Glomerular visceral epithelial cell (primary cell): ENCODE results near the gene TEKT1.

ENCODE experiments used
- DNase-seq: peaks from one replicate; pipeline ENCODE4 v3.0.0-alpha.2; 2016; ENCODE audit errors: extremely low spot score

TEKT1 gene

DNA sequence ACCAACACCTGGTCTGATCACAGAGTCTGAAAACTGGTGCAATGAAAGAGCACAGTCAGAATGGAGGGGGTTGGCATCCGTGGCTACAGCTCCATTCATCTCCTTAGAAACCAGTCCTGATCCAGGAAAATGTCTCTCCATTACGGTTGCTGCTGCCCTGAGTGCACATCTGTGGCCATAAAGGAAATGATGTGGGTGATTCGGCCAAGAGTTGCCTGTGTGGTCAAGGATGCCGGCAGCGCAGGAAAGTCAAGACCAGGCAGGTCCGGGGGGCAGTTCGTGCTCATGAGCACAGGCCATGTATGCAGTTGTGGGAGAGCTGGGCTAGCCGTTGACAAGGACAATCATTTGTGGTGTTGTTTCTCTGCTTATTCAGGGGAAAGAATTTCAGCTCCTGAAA is 69.8 kb downstream of the TEKT1 start:
- DNase-seq = no peak

- no peak for DNase-seq
Measured at GRCh38 chr17:6757747-6758146, 73.8 kb downstream of the TEKT1 start.

- DNase-seq = no peak
Measured at GRCh38 chr17:6756425-6757031, 75.0 kb downstream of the TEKT1 start.

DNA sequence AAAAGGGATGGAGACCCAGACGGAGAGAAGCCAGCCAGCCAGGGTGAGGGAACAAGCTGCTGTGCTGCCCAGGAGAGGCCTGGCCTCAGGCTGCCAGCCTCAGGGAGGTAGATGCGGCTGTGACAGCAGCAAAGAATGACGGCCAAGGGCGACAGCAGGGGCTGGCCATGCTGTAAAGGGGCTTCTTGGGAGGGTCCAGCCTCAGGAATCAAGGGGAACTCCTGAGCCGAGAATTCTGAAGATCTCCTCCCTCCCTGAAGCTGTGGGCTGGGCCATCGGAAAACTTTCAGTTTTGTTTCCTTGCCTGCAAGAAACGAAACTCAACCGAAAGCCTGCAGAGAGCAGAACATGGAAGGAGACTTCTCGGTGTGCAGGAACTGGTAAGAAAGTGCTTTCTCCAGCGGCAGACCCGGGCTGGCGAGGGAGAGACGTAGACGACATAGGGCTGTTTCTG is 75.8 kb downstream of the TEKT1 start, which contains the start of gene XAF1:
TSS of gene XAF1 (plus strand) at position 316 of the 454 bp plus-strand sequence. CDS start at position 349, 33 bp downstream.
- peak; percentile 46 for DNase-seq

DNA sequence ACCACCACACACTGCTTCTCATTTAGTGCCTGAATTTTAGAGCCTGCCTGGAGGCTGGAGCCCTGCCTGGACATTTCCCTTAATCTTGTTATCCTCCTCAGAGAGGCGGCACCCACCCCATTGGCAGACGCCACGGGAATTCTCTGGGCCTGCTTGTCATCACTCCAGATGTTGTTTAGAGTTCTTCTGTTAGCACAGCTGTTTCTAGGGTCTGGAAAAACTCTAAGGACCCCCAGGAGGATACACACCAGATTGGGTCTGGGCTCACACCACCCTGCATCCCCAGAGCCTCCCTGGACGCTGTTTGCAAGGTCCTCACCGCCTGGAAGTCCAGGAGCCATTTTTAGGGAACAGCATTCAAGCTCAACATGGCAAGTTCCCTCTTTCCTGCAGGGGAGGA is 76.2 kb downstream of the TEKT1 start:
- DNase-seq = no peak

DNA sequence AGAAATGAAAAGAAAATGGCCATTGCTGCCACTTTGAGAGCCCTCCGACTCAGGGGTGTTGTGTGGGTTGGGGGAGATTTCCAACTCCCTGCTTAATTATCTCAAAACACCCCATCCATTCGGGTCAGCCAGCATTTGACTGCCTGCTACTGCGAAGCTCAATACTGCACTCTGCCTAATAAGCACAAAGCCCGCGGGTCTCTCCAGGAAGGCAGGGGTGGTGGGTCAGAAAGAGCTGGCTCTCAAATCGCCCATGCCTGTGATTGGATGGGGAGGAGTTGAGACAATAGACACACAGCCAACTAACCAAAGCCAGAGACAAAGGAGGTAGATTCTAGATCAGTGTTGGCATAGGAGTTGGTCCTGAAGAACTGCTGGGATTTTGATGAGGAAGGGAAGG is 78.0 kb downstream of the TEKT1 start:
- peak; percentile 37 for DNase-seq

GRCh38 chr17:6753006-6753445 is 78.5 kb downstream of the TEKT1 start:
- peak; percentile 97 for DNase-seq

- peak; percentile 99 for DNase-seq
Measured at GRCh38 chr17:6752068-6752909, 79.2 kb downstream of the TEKT1 start.

DNA sequence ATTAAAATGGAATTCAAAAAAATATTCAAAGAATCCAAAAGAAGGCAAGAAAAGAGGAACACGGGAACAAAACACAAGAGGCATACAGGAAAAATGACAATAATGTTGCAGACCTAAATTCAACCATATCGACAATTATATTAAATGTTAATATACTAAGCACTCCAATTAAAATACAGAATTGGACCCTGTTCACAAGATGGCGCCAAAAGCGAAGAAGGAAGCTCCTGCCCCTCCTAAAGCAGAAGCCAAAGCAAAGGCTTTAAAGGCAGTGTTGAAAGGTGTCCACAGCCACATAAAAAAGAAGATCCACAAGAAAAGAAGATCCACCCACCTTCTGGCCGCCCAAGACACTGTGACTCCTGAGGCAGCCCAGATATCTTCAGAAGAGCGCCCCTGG is 82.0 kb downstream of the TEKT1 start:
- peak; percentile 25 for DNase-seq

DNA sequence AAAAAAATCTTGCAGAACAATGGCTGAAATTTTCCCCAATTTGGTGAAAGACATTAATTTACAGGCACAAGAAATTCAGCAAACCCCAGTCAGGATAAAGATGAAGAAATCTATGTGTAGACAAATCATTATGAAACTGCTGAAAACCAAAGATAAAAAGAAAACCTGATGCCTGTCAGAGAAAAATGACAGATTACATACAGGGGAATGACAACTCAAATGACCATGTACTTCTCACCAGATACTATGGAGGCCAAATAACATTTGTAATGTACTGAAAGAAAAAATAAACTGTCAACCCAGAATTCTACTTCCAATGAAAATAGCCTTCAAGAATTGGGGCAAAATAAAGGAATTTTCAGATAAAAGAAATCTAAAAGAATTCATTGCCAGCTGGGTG is 82.9 kb downstream of the TEKT1 start:
- DNase-seq = no peak
